ENCODE data around the gene PTPRG.

DNA sequence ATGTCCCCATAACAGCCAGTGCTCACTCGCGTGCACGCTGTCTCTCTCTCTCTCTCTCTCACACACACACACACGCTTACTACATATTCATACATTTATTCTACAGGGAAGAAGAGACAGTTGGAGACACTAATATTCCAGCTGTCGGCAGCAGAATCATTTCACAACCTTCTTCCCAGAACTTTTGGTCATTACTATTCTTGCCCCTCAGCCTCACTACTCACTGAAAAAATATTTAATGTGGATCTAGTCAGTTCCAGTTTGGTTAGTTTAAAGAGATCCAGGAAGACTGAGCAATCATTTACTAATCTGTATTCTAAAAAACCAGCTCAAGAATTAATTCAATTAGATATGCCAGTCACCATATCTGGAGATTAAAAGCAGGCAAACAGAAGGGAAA lies 394.9 kb downstream of the PTPRG start:
- peak in 1 of 2 donors; percentile 44 for TF ChIP-seq POLR2AphosphoS5 (IDR thresholded peaks at IDR 0.05)
- TF ChIP-seq EP300 (IDR thresholded peaks at IDR 0.05), result no peak
- TF ChIP-seq, protein P1, sequence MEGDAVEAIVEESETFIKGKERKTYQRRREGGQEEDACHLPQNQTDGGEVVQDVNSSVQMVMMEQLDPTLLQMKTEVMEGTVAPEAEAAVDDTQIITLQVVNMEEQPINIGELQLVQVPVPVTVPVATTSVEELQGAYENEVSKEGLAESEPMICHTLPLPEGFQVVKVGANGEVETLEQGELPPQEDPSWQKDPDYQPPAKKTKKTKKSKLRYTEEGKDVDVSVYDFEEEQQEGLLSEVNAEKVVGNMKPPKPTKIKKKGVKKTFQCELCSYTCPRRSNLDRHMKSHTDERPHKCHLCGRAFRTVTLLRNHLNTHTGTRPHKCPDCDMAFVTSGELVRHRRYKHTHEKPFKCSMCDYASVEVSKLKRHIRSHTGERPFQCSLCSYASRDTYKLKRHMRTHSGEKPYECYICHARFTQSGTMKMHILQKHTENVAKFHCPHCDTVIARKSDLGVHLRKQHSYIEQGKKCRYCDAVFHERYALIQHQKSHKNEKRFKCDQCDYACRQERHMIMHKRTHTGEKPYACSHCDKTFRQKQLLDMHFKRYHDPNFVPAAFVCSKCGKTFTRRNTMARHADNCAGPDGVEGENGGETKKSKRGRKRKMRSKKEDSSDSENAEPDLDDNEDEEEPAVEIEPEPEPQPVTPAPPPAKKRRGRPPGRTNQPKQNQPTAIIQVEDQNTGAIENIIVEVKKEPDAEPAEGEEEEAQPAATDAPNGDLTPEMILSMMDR (IDR thresholded peaks at IDR 0.05), result no peak
- TF ChIP-seq POLR2A (IDR thresholded peaks at IDR 0.05; ENCODE audit: low read depth), result no peak

All from esophagus muscularis mucosa (tissue), 4 donors.